Measurements from ENCODE around the gene ACSL3.
"Not testable (repeated sequence)": the region's sequence is repeated elsewhere in the genome, so short reads cannot be mapped to it uniquely, and the experiment has no call there.

Gene ACSL3

DNA sequence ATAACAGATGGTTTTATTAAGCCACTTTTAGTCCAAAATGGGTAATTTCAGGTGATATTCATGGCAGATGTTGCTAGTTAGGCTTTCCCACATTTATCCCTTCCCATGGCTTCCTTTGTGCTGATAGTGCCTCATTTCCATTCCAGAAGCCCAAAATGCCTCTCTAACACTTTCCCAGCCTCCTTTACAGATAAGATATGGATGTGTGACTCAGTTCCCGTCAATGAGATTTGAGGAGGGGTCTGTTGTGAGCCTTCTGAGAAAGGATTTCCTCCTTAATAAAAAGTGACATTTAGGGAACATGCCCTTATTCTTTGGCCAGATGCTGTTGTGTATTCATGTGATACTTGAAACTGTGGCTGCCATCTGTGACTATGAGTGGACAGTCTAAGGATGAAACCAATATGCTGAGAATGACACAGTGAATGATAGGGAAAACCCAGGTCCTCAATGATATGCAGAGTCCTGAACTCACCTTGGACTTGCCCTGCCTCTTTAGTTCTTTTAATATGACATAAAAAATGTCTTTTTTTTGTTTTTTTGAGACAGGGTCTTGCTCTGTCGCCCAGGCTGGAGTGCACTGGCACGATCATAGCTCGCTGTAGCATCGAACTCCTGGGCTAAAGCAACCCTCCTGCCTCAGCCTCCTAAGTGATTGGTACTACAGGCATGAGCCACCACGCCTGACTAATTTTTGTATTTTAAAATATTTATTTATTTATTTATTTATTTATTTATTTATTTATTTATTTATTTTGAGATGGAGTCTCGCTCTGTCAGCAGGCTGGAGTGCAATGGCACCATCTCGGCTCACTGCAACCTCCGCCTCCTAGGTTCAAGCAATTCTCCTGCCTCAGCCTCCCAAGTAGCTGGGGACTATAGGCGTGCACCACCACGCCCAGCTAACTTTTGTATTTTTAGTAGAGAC lies 5.8 kb upstream of the ACSL3 start:
- DNase-seq: no peak

DNA sequence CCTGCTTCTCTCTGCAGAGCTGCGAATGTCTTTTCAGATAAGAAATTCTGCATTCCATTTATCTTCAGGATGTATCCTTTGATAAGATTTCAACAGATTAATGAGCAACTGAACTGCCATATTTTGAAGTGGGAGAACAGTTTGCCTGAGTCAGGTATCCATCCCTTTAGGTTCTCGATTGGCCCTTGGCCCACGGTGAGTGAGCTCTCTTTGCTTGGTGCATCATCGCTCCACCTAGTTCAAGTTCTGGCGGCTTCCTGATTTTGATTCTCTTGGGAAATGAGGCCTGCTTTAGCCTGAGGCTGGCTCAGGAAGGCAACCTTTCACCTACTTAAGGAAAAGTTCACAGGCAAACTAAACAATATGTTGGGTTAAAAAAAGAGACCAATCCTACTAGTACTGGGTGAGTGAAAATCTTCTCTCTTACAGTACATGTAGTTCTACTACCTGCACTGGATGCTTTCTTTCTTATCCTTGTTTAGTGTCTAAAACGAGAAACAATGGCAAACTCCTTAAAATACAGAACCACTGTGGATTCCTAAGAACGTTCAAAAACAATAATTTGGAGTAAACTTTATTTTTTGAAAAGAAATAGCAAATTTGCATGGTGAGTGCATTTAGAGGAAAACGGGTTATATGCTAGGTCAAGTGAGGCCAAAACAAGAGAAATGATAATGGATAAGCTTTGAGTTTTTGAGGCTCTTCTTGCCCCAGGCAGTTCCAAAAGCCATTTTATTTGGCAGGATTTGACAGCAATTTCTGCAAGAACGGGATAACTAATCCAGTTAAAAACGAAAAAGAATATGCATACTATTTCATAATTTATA lies 837 bp upstream of the ACSL3 start:
- no peak for DNase-seq

DNA sequence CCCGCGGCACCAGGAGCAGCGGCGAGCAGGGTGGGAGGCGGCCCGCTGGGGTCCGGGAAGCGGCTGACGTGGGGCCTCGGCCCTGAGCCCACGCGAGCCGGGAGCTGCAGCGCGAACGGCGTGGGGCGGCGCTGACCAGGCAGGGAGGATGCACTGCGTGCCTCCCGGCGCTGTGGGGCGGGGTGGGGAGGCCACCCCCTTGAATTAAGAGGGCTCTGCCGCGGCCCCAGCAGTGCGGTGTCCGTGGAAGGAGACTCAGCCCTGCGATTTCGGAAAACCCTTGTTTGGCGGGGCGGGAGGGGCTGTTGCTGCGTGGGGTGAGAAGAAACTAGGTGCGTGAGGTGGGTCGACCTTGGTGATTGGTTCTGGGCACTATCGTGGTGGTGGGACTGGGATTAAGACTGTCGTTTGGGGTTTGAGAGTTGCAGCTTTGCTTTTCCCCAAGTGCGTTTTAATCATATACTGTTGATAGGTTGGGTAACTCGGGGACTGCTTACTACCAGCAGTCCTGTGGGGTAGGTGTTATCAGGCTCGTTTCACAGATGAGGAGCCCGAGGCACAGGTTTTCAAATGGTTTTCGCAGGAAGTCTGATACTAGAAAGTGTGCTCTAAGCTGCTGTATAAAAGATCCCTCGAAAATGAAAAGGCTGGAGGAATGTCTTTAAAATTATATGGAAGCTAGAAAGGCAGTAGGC lies 722 bp downstream of the ACSL3 start:
- peak; percentile 55 to 63 for DNase-seq

DNA sequence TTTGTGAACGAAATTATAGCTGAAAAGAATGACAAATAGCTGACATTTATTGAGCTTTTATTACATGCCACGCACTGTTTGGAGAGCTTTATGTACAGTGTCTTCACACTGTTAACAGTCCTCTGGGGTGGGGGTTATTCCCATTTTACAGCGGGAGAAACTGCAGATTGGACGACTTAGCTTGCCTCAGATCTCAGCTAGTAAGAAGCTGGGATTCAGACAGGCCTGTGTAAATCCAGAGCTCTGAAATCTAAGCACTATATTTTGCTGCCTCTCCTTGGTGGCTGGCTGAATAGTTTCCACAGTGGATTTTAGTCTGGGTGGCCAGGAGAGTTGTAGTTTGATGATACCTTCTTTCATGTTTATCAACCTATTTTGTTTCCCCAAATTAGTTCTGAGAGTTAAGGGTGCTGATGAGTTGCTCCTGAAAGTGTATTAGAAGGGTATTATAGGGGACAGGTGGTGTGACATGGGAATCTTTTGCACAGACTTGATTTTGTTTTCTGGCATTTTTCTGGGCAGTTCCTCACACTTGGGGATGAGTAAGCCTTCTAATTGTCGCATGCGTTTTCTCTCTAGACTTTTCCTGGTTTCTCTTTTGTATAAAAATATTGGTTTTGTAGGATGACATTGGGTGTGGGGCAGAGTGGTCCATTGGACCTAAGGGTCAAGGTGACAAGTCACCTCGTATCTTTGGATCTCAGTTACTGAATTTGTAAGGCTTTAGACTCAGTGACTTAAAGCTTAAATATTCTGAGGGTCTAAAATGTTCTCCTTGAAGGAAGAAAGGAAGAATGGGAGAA lies 1.5 kb downstream of the ACSL3 start:
- no peak for DNase-seq

DNA sequence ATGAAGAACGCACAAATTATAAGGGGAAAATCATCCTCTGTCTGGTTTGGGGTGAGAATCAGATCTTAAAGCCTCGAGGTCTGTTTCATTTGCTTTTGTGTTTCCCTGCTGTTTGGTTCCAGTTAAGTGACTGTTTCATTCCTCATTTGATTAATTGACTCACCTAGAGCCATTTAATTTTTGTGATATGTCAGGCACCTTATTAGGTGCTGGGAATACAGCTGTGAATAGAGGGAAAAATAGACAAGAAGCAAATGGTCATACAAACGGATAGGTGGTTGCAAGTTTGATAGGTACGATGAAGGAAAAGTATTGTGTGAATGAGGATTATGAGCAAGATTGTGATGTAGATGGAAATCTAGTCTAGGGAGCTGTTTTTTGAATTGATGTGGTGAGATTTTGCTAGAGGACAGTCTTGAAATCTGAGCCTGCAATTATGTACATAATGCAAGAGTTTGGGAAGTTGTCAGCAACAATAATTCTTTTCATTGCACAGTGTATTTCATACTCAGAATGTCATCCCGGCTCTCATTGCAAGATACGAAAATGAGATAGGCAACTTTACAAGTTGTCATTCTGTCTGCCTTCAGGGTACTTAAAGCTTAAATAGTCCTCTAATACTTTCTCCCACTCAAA lies 2.2 kb downstream of the ACSL3 start:
- DNase-seq: no peak

DNA sequence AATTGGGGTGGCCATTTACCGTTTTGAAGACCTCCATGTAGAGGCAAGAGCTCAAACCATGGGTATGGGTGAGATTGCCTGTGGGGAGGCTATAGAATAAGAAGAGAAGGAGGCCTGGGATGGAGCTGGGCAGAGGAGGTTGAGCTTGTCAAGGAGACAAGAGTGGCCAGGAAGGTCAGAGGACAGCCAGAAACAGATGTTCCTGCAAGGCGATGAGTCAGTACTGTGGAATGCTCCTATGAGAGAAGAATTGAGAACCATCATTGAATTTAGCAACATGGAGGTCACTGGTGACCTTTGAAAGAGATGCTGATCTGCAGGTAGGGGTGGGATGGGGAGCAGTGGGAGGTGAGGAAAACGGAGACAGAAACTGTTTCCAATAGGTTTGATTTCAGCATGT lies 3.5 kb downstream of the ACSL3 start:
- no peak for DNase-seq

DNA sequence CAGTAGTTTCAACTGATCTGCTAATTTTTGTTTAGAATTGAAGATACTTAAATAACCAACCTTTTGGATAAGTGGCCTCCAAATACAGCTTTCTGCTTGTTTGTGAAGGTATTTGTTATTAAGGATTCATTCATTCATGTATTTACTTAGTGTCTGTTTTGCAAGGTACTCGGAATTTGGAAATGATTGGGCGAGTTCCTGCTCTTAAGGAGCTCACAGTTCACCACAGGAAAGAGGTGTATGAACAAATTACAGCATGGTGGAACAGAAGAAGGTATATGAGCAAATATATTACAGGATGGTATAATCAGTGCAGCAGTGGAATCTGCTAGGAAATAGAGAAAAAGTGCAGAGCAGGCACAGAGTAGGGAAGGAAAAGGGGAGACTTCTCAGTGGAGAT lies 4.5 kb downstream of the ACSL3 start:
- no peak for DNase-seq

DNA sequence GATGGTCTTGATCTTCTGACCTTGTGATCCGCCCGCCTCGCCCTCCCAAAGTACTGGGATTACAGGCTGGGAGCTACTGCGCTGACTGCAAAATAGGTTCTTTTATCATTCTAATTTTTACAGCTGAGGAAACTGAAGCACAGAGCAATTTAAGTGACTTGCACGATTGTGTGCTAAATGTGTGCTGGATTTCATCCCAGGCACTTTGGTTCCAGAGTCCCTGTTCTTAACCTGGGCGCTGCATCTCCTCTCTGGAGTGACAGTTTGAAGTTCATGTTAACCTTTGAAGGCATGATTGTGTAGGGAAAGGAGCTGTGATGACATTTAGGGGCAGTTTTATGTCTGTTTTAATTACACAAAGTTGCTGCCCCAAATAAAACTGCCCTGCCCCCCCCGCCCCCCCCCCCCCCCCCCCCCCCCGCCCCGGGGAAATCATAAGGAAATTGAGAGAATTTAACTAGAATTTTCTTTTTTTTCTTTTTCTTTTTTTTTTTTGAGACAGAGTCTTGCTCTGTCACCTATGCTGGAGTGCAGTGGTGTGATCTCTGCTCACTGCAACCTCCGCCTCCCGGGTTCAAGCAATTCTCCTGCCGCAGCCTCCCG lies 5.6 kb downstream of the ACSL3 start:
- DNase-seq: no peak

DNA sequence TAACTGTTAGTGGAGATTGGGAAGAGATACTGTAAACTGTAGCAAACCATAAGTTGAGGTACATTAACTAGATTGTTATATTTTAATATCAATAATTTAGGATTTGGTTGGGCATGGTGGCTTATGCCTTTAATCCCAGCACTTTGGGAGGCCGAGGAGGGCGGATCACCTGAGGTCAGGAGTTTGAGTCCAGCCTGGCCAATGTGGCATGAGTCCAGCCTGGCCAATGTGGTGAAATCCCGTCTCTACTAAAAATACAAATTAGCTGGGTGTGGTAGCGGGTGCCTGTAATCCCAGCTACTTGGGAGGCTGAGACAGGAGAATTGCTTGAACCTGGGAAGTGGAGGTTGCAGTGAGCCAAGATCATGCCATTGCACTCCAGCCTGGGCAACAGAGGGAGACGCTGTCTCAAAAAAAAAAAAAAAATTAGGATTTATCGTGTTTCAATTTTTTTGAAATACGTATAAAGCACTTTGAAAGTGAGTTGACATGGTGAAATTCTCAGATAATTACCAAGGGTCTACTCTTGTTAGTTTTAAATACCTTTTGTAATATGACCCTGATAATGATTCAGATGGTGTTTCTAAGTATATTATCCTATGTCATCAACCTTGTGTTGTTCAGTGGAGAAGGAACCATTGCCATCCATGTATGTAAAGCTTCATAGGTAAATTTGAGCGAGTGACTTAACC lies 7.9 kb downstream of the ACSL3 start:
- DNase-seq: not testable (repeated sequence)

DNA sequence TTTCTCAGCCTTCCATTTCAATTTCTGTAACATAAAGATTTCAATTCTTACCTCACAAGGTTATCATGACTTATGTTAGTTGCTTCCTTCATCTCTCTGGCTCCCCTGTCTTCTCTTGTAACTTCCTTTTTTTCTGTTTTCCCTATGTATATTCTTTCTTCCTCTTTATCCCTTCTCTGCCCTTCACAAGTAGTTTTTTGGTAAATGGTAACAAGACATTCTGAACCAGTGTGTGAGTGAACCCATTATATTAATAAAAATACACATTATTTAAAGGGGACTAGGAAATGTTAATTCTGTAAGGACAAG lies 8.4 kb downstream of the ACSL3 start:
- no peak for DNase-seq

DNA sequence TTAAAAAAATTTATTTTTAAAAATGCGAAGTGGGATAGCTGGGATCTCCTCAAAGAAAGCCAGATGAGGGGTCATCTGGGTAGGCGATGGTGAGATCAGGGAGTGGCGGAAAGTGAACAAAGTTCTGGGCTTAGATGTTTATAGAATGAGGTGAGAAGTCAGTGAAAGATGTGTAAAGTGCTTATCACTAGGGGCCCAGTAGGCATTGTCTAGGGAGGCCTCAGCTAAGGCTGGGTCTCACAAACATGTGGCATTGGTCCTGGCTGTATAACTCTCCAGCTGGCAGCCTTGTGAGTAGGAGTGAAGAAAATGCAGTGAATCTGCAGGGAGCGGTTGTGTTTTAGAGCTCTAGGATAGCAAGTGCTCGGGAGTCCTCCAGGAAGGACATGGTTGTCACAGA lies 10.5 kb downstream of the ACSL3 start:
- no peak for DNase-seq

DNA sequence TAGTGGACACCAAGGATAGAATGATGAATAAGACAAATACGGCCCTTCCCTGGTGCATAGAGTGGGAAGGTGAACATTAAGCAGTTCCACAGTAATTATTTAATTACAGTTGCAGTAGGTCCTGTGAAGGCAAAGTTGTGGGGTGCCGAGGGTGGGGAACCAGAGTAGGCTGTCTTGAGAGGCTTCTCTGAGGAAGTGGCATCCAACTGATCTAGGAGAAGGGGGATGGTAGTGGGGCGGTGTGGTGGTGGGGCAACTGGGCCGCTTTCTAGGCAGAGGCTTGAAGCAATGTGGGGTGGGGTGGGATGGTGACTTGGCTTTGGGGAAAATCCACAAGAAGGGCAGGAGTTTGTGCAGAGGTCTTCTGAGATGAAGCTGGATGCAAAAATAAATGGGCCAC lies 11.7 kb downstream of the ACSL3 start:
- no peak for DNase-seq

DNA sequence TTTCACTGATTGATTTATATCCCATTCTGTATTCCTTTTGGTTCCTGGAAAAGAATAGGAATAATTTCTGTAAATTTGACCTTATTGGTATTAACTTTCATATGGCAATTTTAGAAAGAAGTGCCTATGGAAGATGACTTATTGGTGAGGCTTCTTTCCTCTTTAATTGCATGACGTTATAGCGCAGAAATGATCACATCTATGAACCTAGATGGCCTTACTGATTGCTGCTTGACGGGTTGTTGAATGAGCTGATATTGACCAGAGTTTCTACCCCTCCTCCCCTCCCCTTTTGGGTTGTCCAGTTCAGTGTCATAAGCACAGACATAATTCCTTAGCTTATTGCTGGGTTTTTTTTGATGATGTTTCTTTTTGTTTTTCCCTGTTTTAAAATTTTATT lies 14.6 kb downstream of the ACSL3 start:
- no peak for DNase-seq

DNA sequence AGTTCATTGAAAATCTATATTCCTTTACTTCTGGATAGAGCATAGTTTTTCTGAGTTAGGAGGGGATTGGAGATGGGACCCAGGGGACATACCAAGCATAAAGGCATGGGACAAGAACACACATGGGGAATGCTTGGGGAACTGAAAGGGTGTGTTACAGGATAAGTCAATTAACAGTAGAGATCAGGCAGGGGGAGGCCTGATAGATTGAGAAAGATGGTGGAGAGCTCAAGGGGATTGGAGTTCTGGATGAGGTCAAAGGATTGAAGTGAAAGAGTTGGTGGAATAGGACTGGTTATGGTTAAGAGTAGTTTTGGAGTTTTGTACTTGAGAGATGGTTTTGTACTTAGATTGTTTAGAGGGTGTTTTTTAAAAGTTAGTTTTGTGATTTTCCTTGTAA lies 16.1 kb downstream of the ACSL3 start:
- no peak for DNase-seq

DNA sequence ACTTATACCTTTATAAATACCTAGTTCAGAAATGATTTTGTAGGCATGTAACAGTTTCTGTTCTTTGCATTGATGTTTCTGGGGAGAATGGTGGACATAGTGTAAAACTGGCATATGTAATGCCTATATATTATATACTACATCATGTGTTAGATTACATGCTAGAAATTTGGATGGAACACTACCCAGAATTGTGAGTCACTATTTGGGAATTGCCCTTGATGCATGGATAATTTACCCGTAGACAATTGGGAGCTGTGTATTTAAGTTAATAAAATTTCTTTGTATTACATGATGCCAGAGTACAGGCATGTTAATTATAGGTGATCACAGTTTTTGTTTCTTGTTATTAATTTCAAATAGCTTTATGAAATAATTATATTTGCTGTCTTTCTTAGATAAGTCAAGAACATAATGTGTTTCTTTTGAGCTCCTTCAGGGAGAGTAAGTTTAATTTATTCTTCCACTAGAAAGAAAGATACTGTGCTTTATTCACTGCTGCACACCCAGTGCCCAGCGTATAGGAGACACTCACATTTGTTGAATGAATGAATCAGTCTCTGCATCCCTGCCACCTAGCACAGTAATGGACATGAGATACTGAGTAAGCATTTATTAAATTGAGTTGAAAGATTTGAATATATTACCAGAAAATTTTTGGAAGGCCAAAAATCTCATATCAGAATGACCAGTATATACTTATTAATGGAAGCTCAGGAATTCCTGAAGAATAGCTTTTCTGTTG lies 16.9 kb downstream of the ACSL3 start:
- DNase-seq: no peak

DNA sequence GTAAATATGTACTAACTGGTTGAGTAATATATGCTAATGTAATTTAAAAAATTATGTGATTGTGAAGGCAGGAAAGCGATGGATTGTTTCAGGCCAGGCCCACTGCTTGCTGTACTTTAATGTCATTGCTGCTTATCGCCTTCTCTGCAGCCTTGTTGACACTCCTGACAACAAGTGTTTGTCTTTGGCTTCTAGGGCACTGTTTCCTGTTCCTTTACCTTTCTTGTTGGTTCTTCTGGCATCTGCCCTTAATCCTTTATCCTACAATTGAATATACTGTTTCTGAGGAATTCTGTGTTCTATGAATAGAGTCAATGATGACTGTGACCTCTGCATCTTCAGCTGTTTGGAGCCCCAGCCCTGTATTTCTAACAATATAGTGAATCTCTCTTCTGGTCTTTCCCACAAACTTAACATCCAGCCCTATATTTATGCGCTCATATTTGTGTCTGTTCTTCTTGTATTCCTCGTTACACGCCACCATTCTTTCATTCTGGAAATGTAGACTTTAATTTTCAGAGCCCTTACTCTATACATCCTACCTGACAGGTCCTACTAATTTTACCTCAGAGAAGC lies 17.6 kb downstream of the ACSL3 start:
- no peak for DNase-seq

DNA sequence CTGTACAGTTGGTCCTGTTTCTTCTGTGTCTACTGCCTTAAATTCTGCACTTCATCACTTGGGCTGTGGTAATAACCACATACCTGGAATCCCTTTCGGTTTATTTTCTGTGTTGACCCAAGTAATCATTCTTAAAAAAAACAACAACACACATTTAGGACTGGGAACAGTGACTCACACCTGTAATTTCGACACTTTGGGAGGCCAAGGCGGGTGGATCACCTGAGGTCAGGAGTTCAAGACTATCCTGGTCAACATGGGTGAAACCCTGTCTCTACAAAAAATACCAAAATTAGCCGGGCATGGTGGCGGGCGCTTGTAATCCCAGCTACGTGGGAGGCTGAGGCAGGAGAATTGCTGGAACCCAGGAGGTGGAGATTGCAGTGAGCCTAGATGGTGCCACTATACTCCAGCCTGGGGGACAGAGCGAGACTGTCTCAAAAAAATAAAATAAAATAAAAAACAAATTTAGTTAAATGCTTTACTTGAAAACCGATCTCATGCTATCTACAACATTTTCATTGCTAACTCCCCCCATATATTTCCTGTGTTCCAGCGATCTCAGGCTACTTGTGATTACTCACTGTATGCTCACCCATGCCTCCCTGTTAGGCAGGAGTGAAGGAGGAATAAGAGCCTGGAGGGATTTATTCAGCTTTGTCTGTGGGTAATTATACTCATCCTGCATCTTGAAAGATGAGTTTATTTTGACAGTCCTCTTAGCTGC lies 18.2 kb downstream of the ACSL3 start:
- DNase-seq: no peak

DNA sequence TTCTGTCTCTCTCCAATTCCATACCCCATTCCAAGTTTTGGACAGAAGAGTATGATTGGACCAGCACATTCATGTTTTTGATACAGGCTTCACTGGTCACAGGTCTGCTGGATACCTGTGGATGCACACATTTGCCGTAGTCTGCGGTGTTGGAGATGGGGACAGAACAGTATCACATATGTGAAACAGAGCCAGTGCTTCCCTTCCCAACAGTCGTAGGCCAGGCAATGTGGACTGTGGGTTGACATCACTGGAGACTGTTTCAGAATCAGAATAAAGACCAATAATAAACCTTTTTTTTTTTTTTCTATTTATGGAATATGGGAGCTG lies 18.7 kb downstream of the ACSL3 start:
- DNase-seq: no peak

DNA sequence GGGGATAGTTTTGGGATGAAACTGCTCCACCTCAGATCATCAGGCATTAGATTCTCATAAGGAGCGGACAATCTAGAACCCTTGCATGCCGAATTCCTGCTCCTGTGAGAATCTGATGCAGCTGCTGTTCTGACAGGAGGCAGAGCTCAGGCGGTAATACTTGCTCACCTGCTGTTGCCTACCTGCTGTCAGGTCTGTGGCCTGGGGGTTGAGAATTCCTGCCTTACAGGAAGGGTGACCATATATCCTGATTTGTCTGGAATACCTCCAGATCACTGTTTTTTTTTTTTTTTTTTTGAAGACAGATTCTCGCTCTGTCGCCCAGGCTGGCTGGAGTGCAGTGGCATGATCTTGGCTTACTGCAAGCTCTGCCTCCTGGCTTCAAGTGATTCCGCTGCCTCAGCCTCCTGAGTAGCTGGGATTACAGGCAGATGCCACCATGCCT lies 21.7 kb downstream of the ACSL3 start:
- no peak for DNase-seq
